K562 (cell line): Measurements from ENCODE around the gene FAM89B. TPM values are rescaled to one million over a fixed set of nuclear protein-coding genes. Genes with fewer than 3 reads are reported as not detected.
A peak's percentile ranks its signal among the peaks of the same experiment; 100 is the strongest.

ENCODE experiments used
- BHLHE40 ChIP-seq: IDR thresholded peaks from 2 replicates; pipeline ENCODE4 v1.6.1; 2011; ENCODE audit warnings: low read length, improper control_type of control experiment
- CTCF ChIP-seq, 3 experiments: IDR thresholded peaks in 2 of 3; conservative IDR thresholded peaks in 1 of 3; 2 replicates each; pipeline ENCODE4 v1.5.1; 2011 to 2012; ENCODE audit warnings: low read length in 3 of 3, mild to moderate bottlenecking in 3 of 3, control low read depth in 2 of 3, improper control_type of control experiment in 1 of 3, inconsistent platforms in 1 of 3, low read depth in 1 of 3, mixed read lengths in 1 of 3, moderate library complexity in 1 of 3; ENCODE audit not compliant: insufficient read depth in 2 of 3
- ETS2 ChIP-seq: IDR thresholded peaks from 2 replicates; pipeline ENCODE4 v1.6.1; 2016; ENCODE audit warnings: borderline replicate concordance, missing genetic modification characterization, mild to moderate bottlenecking, moderate library complexity, missing compliant biosample characterization; ENCODE audit not compliant: poor library complexity, severe bottlenecking
- FOXP1 ChIP-seq: sonication (generic); formaldehyde crosslinking; IDR thresholded peaks from 2 replicates; pipeline ENCODE4 v1.8.0; 2022; ENCODE audit warnings: mild to moderate bottlenecking, missing genetic modification reagents
- HINFP ChIP-seq: fragments of 450-650 bp; conservative IDR thresholded peaks from 2 replicates; pipeline ENCODE4 v1.6.1; 2016; ENCODE audit warnings: missing genetic modification characterization, low read depth, mild to moderate bottlenecking, control low read depth, missing compliant biosample characterization
- KDM5B ChIP-seq: fragments of 200-600 bp; sonication (generic); IDR thresholded peaks from 2 replicates; pipeline ENCODE4 v1.6.1; 2012; ENCODE audit warnings: low read depth, mild to moderate bottlenecking, moderate library complexity, low read length, control low read depth, inconsistent platforms; ENCODE audit not compliant: insufficient replicate concordance
- KLF16 ChIP-seq: IDR thresholded peaks from 2 replicates; pipeline ENCODE4 v1.6.1; 2016; ENCODE audit warnings: antibody characterized with exemption
- MBD2 ChIP-seq: sonication (generic); IDR thresholded peaks from 2 replicates; pipeline ENCODE4 v1.6.1; 2016; ENCODE audit warnings: low read depth, borderline replicate concordance
- MCM5 ChIP-seq: fragments of 450-650 bp; IDR thresholded peaks from 2 replicates; pipeline ENCODE4 v1.6.1; 2016; ENCODE audit warnings: low read depth
- MEIS2 ChIP-seq: fragments of 450-650 bp; IDR thresholded peaks from 2 replicates; pipeline ENCODE4 v1.6.1; 2014; ENCODE audit warnings: mild to moderate bottlenecking; ENCODE audit not compliant: partially characterized antibody
- POLR2AphosphoS5 ChIP-seq: IDR thresholded peaks from 2 replicates; pipeline ENCODE4 v1.6.1; 2011; ENCODE audit warnings: mild to moderate bottlenecking, low read depth, low read length, moderate library complexity; ENCODE audit not compliant: control insufficient read depth, insufficient read depth
- POLR2G ChIP-seq: fragments of 200-400 bp; formaldehyde crosslinking; IDR thresholded peaks from 2 replicates; pipeline ENCODE4 v1.6.1; 2017; ENCODE audit warnings: low read depth, mild to moderate bottlenecking, antibody characterized with exemption, low read length, moderate library complexity
- SREBF2 ChIP-seq: sonication (generic); formaldehyde crosslinking; IDR thresholded peaks from 2 replicates; pipeline ENCODE4 v1.4.0; 2020; ENCODE audit warnings: mild to moderate bottlenecking, missing genetic modification reagents
- SRF ChIP-seq, 2 experiments: fragments of 250-450, 450-650 bp in 1 of 2; sonication (Bioruptor Pico) in 1 of 2; sonication (generic) in 1 of 2; formaldehyde crosslinking; IDR thresholded peaks; 2 replicates each; pipeline versions ENCODE4 v1.5.0 to v1.5.1; 2020 to 2022; ENCODE audit warnings: mild to moderate bottlenecking in 1 of 2, missing genetic modification reagents in 1 of 2
- TCF7 ChIP-seq: sonication (generic); IDR thresholded peaks from 2 replicates; pipeline ENCODE4 v1.6.1; 2016; ENCODE audit warnings: antibody characterized with exemption, borderline replicate concordance
- TFAM ChIP-seq: fragments of 250-450 bp; sonication (Bioruptor Pico); conservative IDR thresholded peaks from 2 replicates; pipeline ENCODE4 v1.5.0; 2021; ENCODE audit warnings: mild to moderate bottlenecking, moderate library complexity
- ZKSCAN8 ChIP-seq: fragments of 200-800 bp; sonication (Bioruptor generic); IDR thresholded peaks from 2 replicates; pipeline ENCODE4 v1.6.1; 2016; ENCODE audit warnings: missing genetic modification characterization, missing compliant biosample characterization
- ZNF518B ChIP-seq: fragments of 250-450 bp; sonication (Bioruptor Pico); IDR thresholded peaks from 2 replicates; pipeline ENCODE4 v1.5.0; 2021; ENCODE audit warnings: mild to moderate bottlenecking, moderate library complexity
- ZNF584 ChIP-seq: fragments of 200-800 bp; sonication (Bioruptor generic); IDR thresholded peaks from 2 replicates; pipeline ENCODE4 v1.6.1; 2016; ENCODE audit warnings: low read depth, mild to moderate bottlenecking, missing genetic modification characterization, missing compliant biosample characterization
- polyA plus RNA-seq, 8 experiments: library from polyadenylated mRNA; depleted of rRNA in 4 of 8; stranded (reverse) in 5 of 8; unstranded in 3 of 8; fragments of >200 nt; fragmentation: Nextera tagmentation in 2 of 8; fragmentation: Illumina TruSeq in 1 of 8; extraction: Ambion mirVana in 2 of 8; extraction: Trizol in 1 of 8; gene quantifications; 2 replicates each; pipeline versions ENCODE4 v1.2.1 to v1.2.3, GENCODE V29; 2011 to 2014; ENCODE audit warnings: inconsistent platforms in 1 of 8, missing spikeins in 1 of 8
- total RNA-seq, 7 experiments: library from RNA; depleted of rRNA in 6 of 7; stranded (reverse); fragments of >200 nt in 6 of 7; fragmentation: Illumina TruSeq in 2 of 7; extraction: Trizol in 2 of 7; gene quantifications; 2 replicates each; pipeline versions ENCODE4 v1.2.1 to v1.2.3, GENCODE V29; 2011 to 2021; ENCODE audit warnings: low replicate concordance in 1 of 7

FAM89B gene
- total and polyA plus RNA-seq, 9 of the 15 experiments (the other 6 are each of a cell fraction or from before 2014, with no cell fraction given) = 0.32 to 27.6 (median 11.9) TPM

GRCh38 chr11:65569973-65570918 lies 2.1 kb upstream of the FAM89B start, which contains the start of gene ZNRD2 (continued):
- TF ChIP-seq POLR2AphosphoS5 (peak; percentile 61; the same call in 1 of the 2 replicates), ETS2 (tag) (no peak), TCF7 (0 out of 2 replicates have a peak, but pooled peaks have one; percentile 72), FOXP1 (CRISPR knock-in tag) (peak; percentile 19), SRF (CRISPR knock-in tag; IDR thresholded peaks at IDR 0.05) (peak in 1 of 2 experiments; percentile 5; a peak in 2 of 4 replicates), POLR2G (peak; percentile 87), HINFP (tag) (no peak), MBD2 (peak; percentile 83), ZNF584 (CRISPR knock-in tag) (no peak), ZNF518B (CRISPR knock-in tag) (no peak), KDM5B (peak; percentile 62), TFAM (no peak), KLF16 (peak; percentile 48; the same call in 1 of the 2 replicates), MCM5 (no peak), MEIS2 (peak; percentile 72), SREBF2 (no peak), BHLHE40 (peak; percentile 34; the same call in 1 of the 2 replicates), CTCF (IDR thresholded peaks at IDR 0.05 in 2 of 3, conservative IDR thresholded peaks at IDR 0.05 in 1 of 3; ENCODE audit: insufficient read depth in 2 of 3, low read depth in 1 of 3, low read length in 3 of 3) (peak; percentile 77 to 86 (median 81)), ZKSCAN8 (CRISPR knock-in tag) (no peak)
